ENCODE data around the gene MANEAL.

Gene MANEAL

DNA sequence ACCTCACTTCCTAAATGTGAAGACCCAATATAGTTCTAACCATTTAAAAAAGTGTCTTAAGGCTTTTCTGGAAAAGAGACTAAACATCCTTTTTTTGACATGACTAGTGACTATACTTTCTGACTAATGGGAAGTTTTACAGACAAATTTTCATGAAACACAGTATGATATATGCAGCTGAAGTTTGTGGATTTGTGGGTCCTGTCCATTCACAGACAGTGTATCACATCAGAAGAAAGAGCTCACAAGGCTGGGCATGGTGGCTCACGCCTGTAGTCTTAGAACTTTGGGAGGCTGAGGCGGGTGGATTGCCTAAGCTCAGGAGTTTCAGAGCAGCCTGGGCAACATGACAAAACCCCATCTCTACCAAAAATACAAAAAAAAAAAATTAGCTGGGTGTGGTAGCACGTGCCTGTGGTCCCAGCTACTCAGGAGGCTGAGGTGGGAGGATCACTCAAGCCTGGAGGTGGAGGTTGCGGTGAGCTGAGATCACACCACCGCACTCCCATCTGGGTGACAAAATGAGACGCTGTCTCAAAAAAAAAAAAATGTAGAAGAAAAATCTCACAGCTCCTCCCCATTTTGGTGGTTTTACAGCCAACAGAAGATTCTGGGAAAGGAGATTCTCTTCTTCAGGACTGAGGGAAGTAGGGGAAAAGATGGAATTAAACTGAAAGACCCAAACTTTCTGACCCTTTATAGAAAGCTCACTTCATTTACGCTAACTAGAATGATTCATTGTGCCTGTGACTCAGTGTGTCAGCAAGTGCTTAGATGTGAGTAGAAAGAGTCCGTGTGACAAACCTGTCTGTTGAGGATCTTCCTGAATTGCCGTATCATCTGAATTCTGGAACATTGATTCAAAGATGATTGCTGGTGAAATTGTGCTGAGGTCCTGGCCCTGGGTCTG is 29.5 kb downstream of the MANEAL start:
- DNase-seq (ENCODE audit: extremely low spot score, insufficient read length, low read depth): no peak

GRCh38 chr1:37824001-37824400 is 30.4 kb downstream of the MANEAL start:
- FAIRE-seq (no peak), DNase-seq (ENCODE audit: extremely low spot score, insufficient read length, low read depth) (no peak)

More for the DNA sequence above, 29.5 kb downstream of the MANEAL start:
- no peak for FAIRE-seq

DNA sequence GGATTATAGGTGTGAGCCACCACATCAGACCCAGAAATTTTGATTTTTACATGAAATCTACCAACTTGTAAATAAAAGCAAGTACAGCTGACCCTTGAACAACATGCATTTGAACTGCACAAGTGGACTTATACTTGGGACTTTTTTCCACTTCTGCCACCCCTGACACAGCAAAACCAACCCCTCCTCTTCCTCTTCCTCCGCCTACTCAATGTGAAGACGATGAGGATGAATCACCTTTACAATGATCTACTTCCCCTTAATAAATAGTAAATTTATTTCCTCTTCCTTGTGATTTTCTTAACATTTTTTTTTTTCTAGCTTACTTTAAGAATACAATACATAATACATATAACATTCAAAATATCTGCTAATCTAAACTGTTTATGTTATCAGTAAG is 31.9 kb downstream of the MANEAL start:
- no peak for FAIRE-seq

GRCh38 chr1:37828410-37829074 is 34.9 kb downstream of the MANEAL start:
- FAIRE-seq (no peak), DNase-seq (ENCODE audit: extremely low spot score, insufficient read length, low read depth) (no peak)

More for the DNA sequence above, 31.9 kb downstream of the MANEAL start:
- DNase-seq (ENCODE audit: extremely low spot score, insufficient read length, low read depth): no peak

GRCh38 chr1:37831109-37831508 is 37.5 kb downstream of the MANEAL start:
- FAIRE-seq (no peak), DNase-seq (ENCODE audit: extremely low spot score, insufficient read length, low read depth) (no peak)

DNA sequence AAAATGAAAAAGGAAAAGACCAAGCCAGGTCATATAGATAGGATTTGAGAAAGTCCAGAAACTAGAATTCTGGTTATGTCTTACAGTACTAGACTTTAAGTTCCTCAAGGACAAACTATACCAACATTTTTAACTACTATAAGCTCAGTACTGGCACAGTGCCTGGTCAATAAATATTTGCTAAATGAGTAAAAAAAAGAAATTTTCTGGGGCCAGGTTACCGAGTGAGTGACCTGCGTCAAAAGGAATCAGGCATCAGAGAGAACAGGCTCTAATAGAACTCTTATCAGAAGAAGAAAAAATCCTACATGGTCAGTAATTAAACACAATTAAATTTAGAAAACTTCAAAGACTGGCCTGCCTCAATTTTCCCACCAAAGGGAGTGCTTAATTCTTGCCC is 38.2 kb downstream of the MANEAL start:
- FAIRE-seq: no peak
- no peak for DNase-seq (ENCODE audit: extremely low spot score, insufficient read length, low read depth)

DNA sequence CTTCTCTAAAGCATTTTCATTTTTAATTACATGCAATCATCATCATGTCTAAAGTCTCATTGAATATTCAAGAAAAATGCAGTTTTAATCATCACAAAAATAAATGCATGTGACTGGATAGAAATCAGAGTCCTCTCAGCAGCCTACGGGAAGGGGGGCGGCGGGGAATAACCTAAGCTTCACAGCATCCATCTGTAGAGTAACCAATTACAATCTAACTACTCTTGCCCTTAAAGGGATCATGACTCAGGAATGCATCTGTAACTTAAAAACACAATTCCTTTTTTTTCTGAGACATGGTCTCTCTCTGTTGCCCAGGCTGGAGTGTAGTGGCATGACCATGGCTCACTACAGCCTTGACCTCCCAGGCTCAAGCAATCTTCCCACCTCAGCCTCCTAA is 43.1 kb downstream of the MANEAL start:
- no peak for FAIRE-seq

GRCh38 chr1:37839676-37840075 is 46.0 kb downstream of the MANEAL start:
- DNase-seq (ENCODE audit: extremely low spot score, insufficient read length, low read depth) (no peak), FAIRE-seq (no peak)

More for the DNA sequence above, 43.1 kb downstream of the MANEAL start:
- no peak for DNase-seq (ENCODE audit: extremely low spot score, insufficient read length, low read depth)

DNA sequence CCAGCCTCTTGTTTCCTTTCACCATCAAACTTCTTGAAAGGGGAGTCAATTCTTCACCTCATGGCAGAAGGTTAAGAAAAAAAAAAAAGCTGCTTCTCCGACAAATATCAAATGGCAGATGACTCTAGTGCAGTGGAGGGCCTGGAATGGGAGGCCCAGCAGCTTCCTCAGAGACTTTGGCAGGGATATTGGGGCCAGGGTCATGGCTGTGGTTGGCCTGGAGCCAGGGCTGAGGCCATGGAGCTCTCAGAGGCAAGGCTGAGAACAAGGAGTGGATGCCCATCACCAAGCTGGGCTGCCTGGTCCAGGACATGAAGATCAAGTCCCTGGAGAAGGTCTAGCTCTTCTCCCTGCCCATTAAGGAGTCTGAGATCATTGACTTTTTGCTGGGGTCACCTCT is 47.1 kb downstream of the MANEAL start:
- DNase-seq (ENCODE audit: extremely low spot score, insufficient read length, low read depth) (no peak), FAIRE-seq (no peak)

GRCh38 chr1:37841652-37842051 is 48.0 kb downstream of the MANEAL start:
- FAIRE-seq (no peak), DNase-seq (ENCODE audit: extremely low spot score, insufficient read length, low read depth) (no peak)

DNA sequence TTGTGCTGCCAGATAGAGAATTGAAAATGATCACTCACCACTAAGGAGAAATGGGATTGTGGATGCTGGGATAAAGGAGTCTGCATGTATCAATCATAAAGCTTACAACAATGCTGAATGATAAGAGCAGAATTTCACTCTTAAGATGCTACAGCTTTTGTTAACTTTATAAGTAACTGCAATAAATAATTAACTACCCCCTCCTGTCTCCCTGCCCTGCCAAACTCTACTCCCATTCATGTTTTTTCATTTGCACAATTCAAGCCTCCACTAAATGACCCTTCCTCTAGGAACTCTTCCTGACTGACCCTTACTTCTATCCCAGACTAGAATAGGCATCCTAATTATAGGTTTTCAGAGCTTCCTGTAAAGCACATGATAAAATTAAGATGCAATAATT is 50.9 kb downstream of the MANEAL start:
- no peak for FAIRE-seq
- DNase-seq (ENCODE audit: extremely low spot score, insufficient read length, low read depth): no peak

GRCh38 chr1:37845049-37845646 is 51.5 kb downstream of the MANEAL start:
- no peak for DNase-seq (ENCODE audit: extremely low spot score, insufficient read length, low read depth)
- no peak for FAIRE-seq

GRCh38 chr1:37845786-37846185 is 52.1 kb downstream of the MANEAL start:
- DNase-seq (ENCODE audit: extremely low spot score, insufficient read length, low read depth) (no peak), FAIRE-seq (no peak)

DNA sequence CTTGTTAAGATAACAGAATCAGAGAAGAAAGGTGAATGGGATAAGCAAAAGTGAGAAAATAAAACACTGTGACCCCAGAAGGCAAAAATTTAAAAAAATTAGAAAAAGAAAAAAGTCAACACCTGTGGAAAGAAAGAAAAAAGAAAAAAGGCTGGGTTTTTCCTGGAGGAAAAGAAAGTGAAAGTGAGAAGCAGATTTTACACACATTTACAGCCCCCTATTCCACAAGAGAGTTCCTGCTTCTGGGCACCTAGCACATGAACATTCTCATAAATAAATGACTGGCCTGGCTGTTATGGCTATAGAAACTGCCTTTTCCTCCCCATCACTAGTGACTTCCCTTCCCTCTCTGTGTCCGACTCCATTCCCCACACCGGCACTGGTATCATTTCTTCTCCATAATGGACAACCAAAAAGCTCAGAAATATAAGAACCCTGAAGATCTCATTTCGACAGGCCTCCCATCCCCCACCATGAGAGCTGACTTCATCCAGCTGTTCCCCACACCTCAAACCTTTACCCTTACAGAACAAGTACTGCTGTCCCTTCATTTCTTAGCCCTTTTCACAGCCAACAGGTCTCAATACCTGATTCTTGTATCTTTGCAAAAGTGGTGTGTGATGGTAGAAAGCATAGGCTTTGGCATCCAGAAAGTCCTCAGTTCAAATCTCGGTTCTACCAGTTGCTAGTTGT is 53.1 kb downstream of the MANEAL start:
- FAIRE-seq: peak; percentile 49
- no peak for DNase-seq (ENCODE audit: extremely low spot score, insufficient read length, low read depth)

DNA sequence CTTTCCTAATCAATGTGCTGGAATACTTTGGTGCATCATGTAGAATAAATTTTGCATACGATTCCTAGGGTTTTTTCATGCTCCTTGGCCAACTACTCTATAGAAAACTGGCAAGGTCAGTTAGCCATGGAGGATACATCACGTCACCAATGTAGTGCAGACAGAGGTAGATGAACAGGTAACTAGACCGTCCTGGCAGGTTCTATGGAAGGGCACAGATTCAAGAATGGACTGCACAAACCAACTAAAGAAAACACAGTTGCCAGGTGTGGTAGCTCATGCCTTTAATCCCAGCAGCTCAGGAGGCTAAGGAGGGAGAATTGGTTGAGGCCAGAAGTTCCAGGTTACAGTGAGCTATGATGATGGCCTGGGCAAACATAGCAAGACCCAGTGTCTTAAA is 55.8 kb downstream of the MANEAL start:
- no peak for DNase-seq (ENCODE audit: extremely low spot score, insufficient read length, low read depth)
- no peak for FAIRE-seq

DNA sequence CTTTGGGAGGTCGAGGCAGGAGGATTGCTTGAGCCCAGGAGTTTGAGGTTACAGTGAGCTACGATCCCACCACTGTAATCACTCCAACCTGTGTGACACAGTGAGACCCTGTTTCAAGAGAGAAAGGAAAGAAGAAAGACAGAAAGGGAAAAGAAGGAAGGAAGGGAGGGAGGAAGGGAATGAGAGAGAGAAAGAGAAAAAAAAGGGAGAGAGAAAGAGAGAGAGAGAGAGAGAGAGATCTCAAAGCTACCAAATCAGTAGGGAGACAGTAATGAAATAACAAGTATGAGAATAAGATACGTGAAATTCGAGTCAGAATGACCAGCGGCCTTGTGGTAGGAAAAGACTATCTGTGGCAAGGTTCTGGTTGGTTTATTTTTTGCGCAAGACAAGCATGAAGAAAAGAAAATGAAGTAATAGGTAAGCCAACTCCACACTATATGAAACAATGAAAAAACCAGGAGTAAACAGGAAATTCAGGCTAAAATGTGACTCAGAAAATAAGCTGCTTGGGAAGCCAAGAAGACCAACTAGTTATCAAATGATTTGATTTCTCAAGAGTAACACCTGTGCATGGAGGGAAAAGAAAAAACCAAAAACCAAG is 56.8 kb downstream of the MANEAL start:
- no peak for FAIRE-seq
- no peak for DNase-seq (ENCODE audit: extremely low spot score, insufficient read length, low read depth)
